Heart left ventricle (tissue), 13 donors: ENCODE data around the gene RIOX2.

ENCODE experiments used
- CTCF ChIP-seq, 12 donors: fragments of 200-600 bp; sonication (generic) in 4 of 12; IDR thresholded peaks; one replicate each; pipeline versions ENCODE4 v1.5.0 to v1.8.0; 2018 to 2022; ENCODE audit warnings: antibody characterized with exemption in 12 of 12, mild to moderate bottlenecking in 5 of 12
- POLR2A ChIP-seq, 2 donors: fragments of 450-650 bp; IDR thresholded peaks; one replicate each; pipeline ENCODE4 v1.6.1; 2017; ENCODE audit warnings: antibody characterized with exemption in 2 of 2, mild to moderate bottlenecking in 2 of 2, moderate library complexity in 2 of 2
- donor health status: ischemic (EF 13 %, LVEDD 7.1; RV severe dilation, severe dysfunction).
- donor health status: DM: no; HTN: yes; CAD: no.
- donor health status: DM: no; HTN: no; CAD: no.
- donor health status: ischemic (EF 25% LVEDD 6.9; RV normal size, moderate dysfunction).
- donor health status: ischemic (EF 25% LVEDD 5.7; RV mildly dilated, moderate dysfunction).
- donor health status: ischemic (EF 35%, LVEDD 5.7; RV mildly dilated, moderate dysfunction).
- donor health status: nonischemic (EF 11% LVEDD 7.7; RV severe dilation, severe dysfunction).
- donor health status: DM: yes; HTN: yes; CAD: no.
- donor health status: PGD.
- donor health status: ischemic (EF 29% LVEDD 5.4; RV normal size, mild dysfunction).
- donor health status: nonischemic (EF 23%, LVEDD 6.1; RV moderate dilation, normal function).

GRCh38 chr3:98002717-98003116 is 30.5 kb upstream of the RIOX2 start:
- no peak for TF ChIP-seq CTCF (IDR thresholded peaks at IDR 0.05)
- TF ChIP-seq POLR2A (IDR thresholded peaks at IDR 0.05), result no peak
